LNCaP clone FGC (cell line): ENCODE data around the gene MCF2L2.

Experiments
- DNase-seq: peaks from one replicate; pipeline ENCODE4 v3.0.0-alpha.2; 2011; ENCODE audit warnings: low read depth
- H3K4me3 ChIP-seq: 2 replicates; pipeline ENCODE4 v1.5.1; 2011; ENCODE audit warnings: mild to moderate bottlenecking, low read depth, low read length, control low read depth
- TF ChIP-seq, protein P1 (sequence below): IDR thresholded peaks from 2 replicates; pipeline ENCODE4 v1.5.1; 2012; ENCODE audit warnings: mild to moderate bottlenecking; ENCODE audit not compliant: control insufficient read depth, insufficient read depth; ENCODE audit errors: extremely low read depth

Gene MCF2L2

DNA sequence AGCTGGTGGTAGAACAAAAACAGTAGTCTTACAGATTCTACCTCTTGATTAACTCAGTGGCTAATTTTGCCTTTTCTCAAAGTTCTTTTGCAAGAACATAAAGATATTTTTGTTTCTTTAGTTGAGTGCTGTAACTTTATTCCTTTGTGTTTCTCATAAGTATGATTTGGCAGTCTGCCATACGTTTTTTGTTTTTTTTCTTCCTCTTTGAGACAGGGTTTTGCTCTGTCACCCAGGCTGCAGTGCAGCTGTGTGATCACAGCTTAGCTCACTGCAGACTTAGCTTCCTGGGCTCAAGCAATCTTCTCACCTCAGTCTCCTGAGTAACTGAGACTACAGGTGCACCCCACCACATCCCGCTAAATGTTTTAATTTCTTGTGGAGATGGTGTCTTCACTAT lies 153.0 kb downstream of the MCF2L2 start:
- peak; percentile 30 for DNase-seq

GRCh38 chr3:183274609-183275008 lies 153.8 kb downstream of the MCF2L2 start:
- DNase-seq, result no peak
- TF ChIP-seq, protein P1, sequence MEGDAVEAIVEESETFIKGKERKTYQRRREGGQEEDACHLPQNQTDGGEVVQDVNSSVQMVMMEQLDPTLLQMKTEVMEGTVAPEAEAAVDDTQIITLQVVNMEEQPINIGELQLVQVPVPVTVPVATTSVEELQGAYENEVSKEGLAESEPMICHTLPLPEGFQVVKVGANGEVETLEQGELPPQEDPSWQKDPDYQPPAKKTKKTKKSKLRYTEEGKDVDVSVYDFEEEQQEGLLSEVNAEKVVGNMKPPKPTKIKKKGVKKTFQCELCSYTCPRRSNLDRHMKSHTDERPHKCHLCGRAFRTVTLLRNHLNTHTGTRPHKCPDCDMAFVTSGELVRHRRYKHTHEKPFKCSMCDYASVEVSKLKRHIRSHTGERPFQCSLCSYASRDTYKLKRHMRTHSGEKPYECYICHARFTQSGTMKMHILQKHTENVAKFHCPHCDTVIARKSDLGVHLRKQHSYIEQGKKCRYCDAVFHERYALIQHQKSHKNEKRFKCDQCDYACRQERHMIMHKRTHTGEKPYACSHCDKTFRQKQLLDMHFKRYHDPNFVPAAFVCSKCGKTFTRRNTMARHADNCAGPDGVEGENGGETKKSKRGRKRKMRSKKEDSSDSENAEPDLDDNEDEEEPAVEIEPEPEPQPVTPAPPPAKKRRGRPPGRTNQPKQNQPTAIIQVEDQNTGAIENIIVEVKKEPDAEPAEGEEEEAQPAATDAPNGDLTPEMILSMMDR, result no peak
- no peak overlapping the region for H3K4me3 ChIP-seq

More for the DNA sequence above, 153.0 kb downstream of the MCF2L2 start:
- TF ChIP-seq, protein P1, result no peak
- H3K4me3 ChIP-seq, result no peak overlapping the region

- DNase-seq, result no peak
- H3K4me3 ChIP-seq, result no peak overlapping the region
- TF ChIP-seq, protein P1, result no peak
Observed at GRCh38 chr3:183272791-183273190, 155.6 kb downstream of the MCF2L2 start.

- H3K4me3 ChIP-seq, result no peak overlapping the region
- TF ChIP-seq, protein P1, result no peak
- no peak for DNase-seq
Observed at GRCh38 chr3:183272142-183272541, 156.3 kb downstream of the MCF2L2 start.

GRCh38 chr3:183270344-183270743 lies 158.1 kb downstream of the MCF2L2 start:
- TF ChIP-seq, protein P1, result no peak
- H3K4me3 ChIP-seq, result no peak overlapping the region
- DNase-seq, result no peak

- TF ChIP-seq, protein P1, result no peak
- no peak for DNase-seq
- H3K4me3 ChIP-seq, result no peak overlapping the region
Observed at GRCh38 chr3:183269345-183269744, 159.1 kb downstream of the MCF2L2 start.

DNA sequence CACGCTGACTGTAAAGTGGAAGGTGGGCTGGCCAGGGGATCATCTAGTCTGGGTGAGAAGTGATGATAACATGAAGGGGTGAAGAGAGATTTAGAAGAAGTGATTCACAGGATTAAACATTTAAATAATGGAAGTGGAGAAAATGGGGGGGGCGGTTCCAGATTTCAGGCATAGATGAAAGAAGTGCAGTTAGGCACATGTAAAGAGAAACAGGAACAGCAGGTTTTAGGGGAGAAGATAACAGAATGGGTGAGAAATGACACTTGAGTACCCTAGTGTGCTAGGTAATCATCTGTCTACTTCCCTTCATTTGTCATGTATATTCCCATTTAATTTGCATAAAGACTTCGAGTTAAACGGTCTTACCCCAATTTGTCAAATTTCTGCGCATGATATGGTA lies 160.1 kb downstream of the MCF2L2 start:
- TF ChIP-seq, protein P1, result no peak
- no peak for DNase-seq
- no peak overlapping the region for H3K4me3 ChIP-seq
